CD8-positive, alpha-beta memory T cell (primary cell): Measurements from ENCODE around the gene IGDCC3. TPM values are rescaled to one million over a fixed set of nuclear protein-coding genes. Genes with fewer than 3 reads are reported as not detected.

ENCODE experiments used
- CTCF ChIA-PET: fragments of 350-600 bp; sonication (Branson Sonifier 250); formaldehyde crosslinking; loops from one replicate; lab custom pipeline; 2021; ENCODE audit warnings: antibody characterized with exemption; lab: Charles Lee
- POLR2A ChIA-PET: fragments of 350-600 bp; sonication (Branson Sonifier 250); formaldehyde crosslinking; loops from one replicate; lab custom pipeline; 2021; ENCODE audit warnings: antibody characterized with exemption; lab: Charles Lee
- DNase-seq, 5 donors: peaks; one replicate each; pipeline versions ENCODE4 v3.0.0 to v3.0.0-alpha.2; 2020 to 2022; ENCODE audit warnings: mixed read lengths in 1 of 5
- H3K27ac ChIP-seq: one replicate; pipeline ENCODE4 v1.7.0; 2013; ENCODE audit warnings: low read depth, mild to moderate bottlenecking, low read length, moderate library complexity
- H3K27me3 ChIP-seq: 2 replicates; pipeline ENCODE4 v1.7.0; 2013; ENCODE audit warnings: low read length, mild to moderate bottlenecking; ENCODE audit not compliant: insufficient read depth, poor library complexity, severe bottlenecking
- H3K36me3 ChIP-seq: 2 replicates; pipeline ENCODE4 v1.7.0; 2013; ENCODE audit warnings: mild to moderate bottlenecking, low read length, moderate library complexity; ENCODE audit not compliant: insufficient read depth
- H3K4me1 ChIP-seq: 2 replicates; pipeline ENCODE4 v1.7.0; 2013; ENCODE audit warnings: mild to moderate bottlenecking, low read length, moderate library complexity; ENCODE audit not compliant: insufficient read depth
- H3K4me3 ChIP-seq: 2 replicates; pipeline ENCODE4 v1.7.0; 2013; ENCODE audit warnings: mild to moderate bottlenecking, low read length
- H3K9me3 ChIP-seq: 2 replicates; pipeline ENCODE4 v1.7.0; 2013; ENCODE audit warnings: mild to moderate bottlenecking, low read length
- H3K27ac Mint-ChIP-seq, 8 donors: one replicate each; pipeline ENCODE4 v1.8.0; 2020 to 2021; ENCODE audit warnings: mixed read lengths in 8 of 8, mild to moderate bottlenecking in 6 of 8, inconsistent platforms in 3 of 8, moderate library complexity in 3 of 8
- H3K27me3 Mint-ChIP-seq, 2 donors: one replicate each; pipeline ENCODE4 v1.8.0; 2020 to 2021; ENCODE audit warnings: mixed read lengths in 2 of 2, mild to moderate bottlenecking in 1 of 2, moderate library complexity in 1 of 2
- H3K36me3 Mint-ChIP-seq, 3 donors: one replicate each; pipeline ENCODE4 v1.8.0; 2020 to 2021; ENCODE audit warnings: mixed read lengths in 3 of 3, inconsistent platforms in 1 of 3, mild to moderate bottlenecking in 1 of 3
- H3K4me1 Mint-ChIP-seq, 3 donors: one replicate each; pipeline ENCODE4 v1.8.0; 2020 to 2021; ENCODE audit warnings: mixed read lengths in 3 of 3, inconsistent platforms in 1 of 3, mild to moderate bottlenecking in 1 of 3
- H3K4me3 Mint-ChIP-seq, 7 donors: one replicate each; pipeline ENCODE4 v1.8.0; 2020 to 2021; ENCODE audit warnings: mixed read lengths in 7 of 7, mild to moderate bottlenecking in 6 of 7, moderate library complexity in 4 of 7, inconsistent platforms in 2 of 7
- H3K9me3 Mint-ChIP-seq, 5 donors: one replicate each; pipeline ENCODE4 v1.8.0; 2020 to 2022; ENCODE audit warnings: mixed read lengths in 5 of 5, mild to moderate bottlenecking in 3 of 5, moderate library complexity in 2 of 5, inconsistent platforms in 1 of 5
- polyA plus RNA-seq: library from polyadenylated mRNA; unstranded; fragments of 300-500 nt; fragmentation: Illumina TruSeq; gene quantifications from one replicate; pipeline ENCODE4 v1.2.3, GENCODE V29; 2021
- total RNA-seq, 2 experiments: library from RNA; stranded (reverse); gene quantifications; one replicate each; pipeline ENCODE4 v1.2.3, GENCODE V29; 2021

Gene IGDCC3
- total and polyA plus RNA-seq, 3 experiments from 2014 or later, result not detected

DNA sequence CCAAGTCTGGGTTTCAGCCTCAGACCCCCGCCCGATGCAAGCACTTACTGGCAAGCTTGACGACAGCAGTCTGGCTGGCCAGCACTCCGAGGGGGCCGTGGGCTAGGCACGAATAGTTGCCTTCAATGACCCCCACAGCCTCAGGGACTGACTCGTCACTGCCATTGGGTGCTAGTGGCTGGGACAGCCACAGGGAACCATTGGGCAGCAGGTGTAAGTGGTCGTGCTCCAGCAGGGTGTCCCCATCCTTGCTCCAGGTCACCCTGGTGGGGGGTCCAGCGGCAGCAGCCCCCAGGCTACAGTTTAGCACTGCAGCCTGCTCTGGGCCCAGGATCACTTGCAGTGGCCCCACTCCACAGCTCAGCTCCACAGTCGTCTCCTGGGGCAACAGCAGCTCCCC is 33.2 kb upstream of the IGDCC3 start:
- DNase-seq, result no peak
- CTCF ChIA-PET, result no interaction called here

DNA sequence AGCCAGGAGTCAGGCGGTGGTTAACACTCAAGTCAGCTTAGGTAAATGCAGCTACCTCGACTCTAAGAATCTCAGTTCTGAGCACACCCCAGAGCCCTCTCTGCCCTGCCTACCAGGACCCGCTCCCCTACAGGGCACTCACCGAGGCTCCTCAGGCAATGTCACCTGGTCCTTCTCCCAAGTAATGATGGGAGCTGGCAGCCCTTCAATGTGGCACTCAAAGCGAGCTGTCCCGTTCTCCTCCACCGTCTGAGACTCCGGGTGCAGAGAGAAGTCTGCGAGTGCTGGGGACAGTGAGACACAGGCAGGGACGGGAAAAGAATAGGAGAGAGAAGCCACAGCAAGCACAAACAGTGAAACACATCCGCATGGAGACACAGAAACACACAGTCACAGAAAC is 32.2 kb upstream of the IGDCC3 start:
- H3K27ac Mint-ChIP-seq, result peak overlapping the region in 1 of 8 donors; percentile 29

More for the DNA sequence above, 33.2 kb upstream of the IGDCC3 start:
- Mint-ChIP-seq H3K9me3 (no peaks in the 10 kb centered on the region), H3K4me3 (no peak overlapping the region), H3K4me1 (peaks cover 0 to 3% (median 0%) of the 10 kb centered on the region in 3 donors), H3K27ac (no peak overlapping the region), H3K27me3 (peaks cover 10 to 20% of the 10 kb centered on the region in 2 donors), H3K36me3 (no peaks in the 10 kb centered on the region)
- H3K4me1 ChIP-seq, result no peaks in the 10 kb centered on the region
- no peak overlapping the region for H3K4me3 ChIP-seq
- H3K27me3 ChIP-seq, result peaks cover 4% of the 10 kb centered on the region
- no peaks in the 10 kb centered on the region for H3K36me3 ChIP-seq
- H3K9me3 ChIP-seq, result no peaks in the 10 kb centered on the region
- H3K27ac ChIP-seq, result no peak overlapping the region
- POLR2A ChIA-PET, result no interaction called here

DNA sequence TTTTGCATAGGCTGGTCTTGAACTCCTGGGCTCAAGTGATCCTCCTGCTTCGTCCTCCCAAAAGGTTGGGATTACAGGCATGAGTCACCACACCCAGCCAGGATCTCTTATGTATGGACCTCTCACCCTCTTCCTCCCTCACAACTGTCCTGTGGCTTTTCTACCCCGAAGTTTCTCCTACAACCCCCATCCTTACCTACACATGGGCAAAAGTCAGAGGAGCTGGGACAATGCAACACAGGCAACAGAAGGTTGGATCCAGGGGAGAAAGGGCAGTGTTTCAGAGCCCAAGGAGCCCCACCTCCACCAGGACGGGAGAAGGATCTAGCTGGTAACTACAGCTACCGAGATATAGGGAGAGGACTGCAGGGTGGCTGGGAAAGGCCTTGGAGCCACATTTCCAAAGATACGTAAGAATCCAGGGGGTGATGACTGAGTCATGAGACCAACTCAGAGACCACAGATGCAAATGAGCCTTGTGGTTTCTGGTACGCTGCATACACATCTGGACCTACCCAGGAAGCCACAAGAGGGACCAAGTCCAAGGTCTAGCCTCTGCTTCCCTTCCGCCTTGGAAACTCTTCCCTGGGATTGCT is 31.3 kb upstream of the IGDCC3 start:
- ChIA-PET CTCF (interaction anchor here (1.3 kb wide), 1 partner anchor 10 kb away, joined by 4 read pairs; no protein-coding TSS in a partner anchor), POLR2A (interaction anchor here (0.6 kb wide), 1 partner anchor 83 kb away, joined by 7 read pairs; no protein-coding TSS in a partner anchor)
- H3K9me3 ChIP-seq, result no peaks in the 10 kb centered on the region
- H3K27me3 Mint-ChIP-seq, result peaks cover 11 to 30% of the 10 kb centered on the region in 2 donors
- no peak overlapping the region for H3K27ac ChIP-seq
- H3K4me3 ChIP-seq, result no peak overlapping the region
- peaks cover 4% of the 10 kb centered on the region for H3K27me3 ChIP-seq
- peak overlapping the region in 1 of 8 donors; percentile 19 for H3K27ac Mint-ChIP-seq
- H3K9me3 Mint-ChIP-seq, result no peaks in the 10 kb centered on the region
- no peak overlapping the region for H3K4me3 Mint-ChIP-seq
- H3K4me1 Mint-ChIP-seq, result peaks cover 0 to 3% (median 0%) of the 10 kb centered on the region in 3 donors
- no peaks in the 10 kb centered on the region for H3K36me3 ChIP-seq
- no peaks in the 10 kb centered on the region for H3K36me3 Mint-ChIP-seq
- H3K4me1 ChIP-seq, result no peaks in the 10 kb centered on the region
- no peak for DNase-seq

More for the DNA sequence above, 32.2 kb upstream of the IGDCC3 start:
- H3K9me3 Mint-ChIP-seq, result no peaks in the 10 kb centered on the region
- H3K36me3 Mint-ChIP-seq, result no peaks in the 10 kb centered on the region
- no peaks in the 10 kb centered on the region for H3K9me3 ChIP-seq
- no peak for DNase-seq
- ChIA-PET POLR2A (interaction anchor here (0.6 kb wide), 1 partner anchor 84 kb away, joined by 7 read pairs; no protein-coding TSS in a partner anchor), CTCF (interaction anchor here (1.3 kb wide), 1 partner anchor 11 kb away, joined by 4 read pairs; no protein-coding TSS in a partner anchor)
- H3K27ac ChIP-seq, result no peak overlapping the region
- no peak overlapping the region for H3K4me3 ChIP-seq
- peaks cover 10 to 25% of the 10 kb centered on the region in 2 donors for H3K27me3 Mint-ChIP-seq
- no peaks in the 10 kb centered on the region for H3K36me3 ChIP-seq
- no peaks in the 10 kb centered on the region for H3K4me1 ChIP-seq
- peaks cover 4% of the 10 kb centered on the region for H3K27me3 ChIP-seq
- peaks cover 0 to 3% (median 0%) of the 10 kb centered on the region in 3 donors for H3K4me1 Mint-ChIP-seq
- H3K4me3 Mint-ChIP-seq, result no peak overlapping the region

DNA sequence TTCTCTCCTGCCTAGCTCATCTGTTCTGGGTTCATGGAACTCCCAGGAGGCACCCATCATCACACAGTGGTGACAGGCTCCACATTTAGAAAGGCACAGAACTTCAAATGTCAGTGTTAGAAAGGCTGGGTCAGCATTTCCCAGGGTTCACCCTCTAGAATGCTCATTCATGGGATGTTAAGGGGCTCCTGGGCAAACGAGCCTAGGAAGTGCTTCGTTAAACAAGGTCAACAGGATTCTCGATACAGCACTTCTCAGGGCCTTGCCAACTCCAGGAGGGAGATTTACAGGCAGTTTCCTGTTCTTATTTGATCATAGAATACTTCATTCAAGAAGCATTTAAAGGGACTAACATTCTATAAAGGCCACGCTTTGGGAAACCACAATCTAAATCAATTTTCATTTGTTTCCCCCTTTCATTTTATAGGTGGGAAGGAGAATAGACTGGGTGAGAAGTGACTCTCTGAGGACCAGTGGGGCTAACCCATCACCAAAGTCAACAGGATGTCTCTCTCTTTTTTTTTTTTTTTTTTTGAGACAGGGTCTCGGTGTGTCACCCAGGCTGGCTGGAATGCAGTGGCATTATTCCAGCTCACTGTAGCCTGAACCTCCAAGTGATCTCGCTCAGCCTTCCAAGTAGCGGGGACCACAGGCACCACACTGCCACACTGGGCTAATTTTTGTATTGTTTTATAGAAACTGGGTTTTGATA is 30.7 kb upstream of the IGDCC3 start:
- Mint-ChIP-seq H3K27ac (no peak overlapping the region), H3K4me1 (peaks cover 0 to 3% (median 0%) of the 10 kb centered on the region in 3 donors), H3K9me3 (no peaks in the 10 kb centered on the region), H3K27me3 (peaks cover 15 to 36% of the 10 kb centered on the region in 2 donors), H3K36me3 (no peaks in the 10 kb centered on the region), H3K4me3 (no peak overlapping the region)
- no peak overlapping the region for H3K27ac ChIP-seq
- no peaks in the 10 kb centered on the region for H3K36me3 ChIP-seq
- H3K4me1 ChIP-seq, result no peaks in the 10 kb centered on the region
- DNase-seq, result no peak
- CTCF ChIA-PET, result interaction anchor here (1.1 to 1.3 kb wide), 2 partner anchors 9 to 88 kb away, joined by 3 to 4 read pairs; no protein-coding TSS in a partner anchor
- no peak overlapping the region for H3K4me3 ChIP-seq
- POLR2A ChIA-PET, result no interaction called here
- H3K9me3 ChIP-seq, result no peaks in the 10 kb centered on the region
- peaks cover 4% of the 10 kb centered on the region for H3K27me3 ChIP-seq

DNA sequence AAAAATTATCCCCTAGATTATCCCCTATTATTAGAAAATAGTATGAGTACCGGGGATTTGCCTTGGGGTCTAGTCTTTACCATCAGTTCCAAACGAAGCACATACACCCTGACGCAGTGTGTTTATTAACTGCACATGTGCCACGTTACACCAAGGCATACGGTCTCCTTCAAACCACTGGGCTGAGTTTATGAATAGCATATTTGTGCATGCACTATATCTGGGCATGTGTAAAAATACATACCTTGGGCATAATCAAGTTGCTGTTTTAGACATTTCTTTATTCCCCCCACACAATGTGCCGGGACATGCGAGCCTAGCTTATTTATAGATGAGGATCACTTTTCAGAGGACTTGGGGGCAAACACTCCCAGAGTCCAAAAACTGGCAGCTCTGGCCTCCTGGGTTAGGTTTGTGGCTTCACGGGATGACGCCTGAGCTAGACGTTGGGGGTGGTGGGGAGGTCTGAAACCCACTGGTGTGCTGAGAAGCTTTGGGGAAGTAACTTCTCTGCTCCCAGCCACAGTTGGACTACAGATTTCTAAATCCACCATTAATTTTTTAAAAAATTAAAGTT is 28.7 kb upstream of the IGDCC3 start:
- Histone ChIP-seq H3K36me3 (no peaks in the 10 kb centered on the region), H3K4me3 (no peak overlapping the region), H3K9me3 (no peaks in the 10 kb centered on the region), H3K27me3 (peaks cover 4% of the 10 kb centered on the region), H3K4me1 (no peaks in the 10 kb centered on the region), H3K27ac (no peak overlapping the region)
- Mint-ChIP-seq H3K9me3 (no peaks in the 10 kb centered on the region), H3K27ac (no peak overlapping the region), H3K4me3 (no peak overlapping the region), H3K4me1 (peaks cover 0 to 3% (median 0%) of the 10 kb centered on the region in 3 donors), H3K27me3 (peaks cover 15 to 41% of the 10 kb centered on the region in 2 donors), H3K36me3 (no peaks in the 10 kb centered on the region)
- ChIA-PET POLR2A (no interaction called here), CTCF (no interaction called here)
- no peak for DNase-seq

DNA sequence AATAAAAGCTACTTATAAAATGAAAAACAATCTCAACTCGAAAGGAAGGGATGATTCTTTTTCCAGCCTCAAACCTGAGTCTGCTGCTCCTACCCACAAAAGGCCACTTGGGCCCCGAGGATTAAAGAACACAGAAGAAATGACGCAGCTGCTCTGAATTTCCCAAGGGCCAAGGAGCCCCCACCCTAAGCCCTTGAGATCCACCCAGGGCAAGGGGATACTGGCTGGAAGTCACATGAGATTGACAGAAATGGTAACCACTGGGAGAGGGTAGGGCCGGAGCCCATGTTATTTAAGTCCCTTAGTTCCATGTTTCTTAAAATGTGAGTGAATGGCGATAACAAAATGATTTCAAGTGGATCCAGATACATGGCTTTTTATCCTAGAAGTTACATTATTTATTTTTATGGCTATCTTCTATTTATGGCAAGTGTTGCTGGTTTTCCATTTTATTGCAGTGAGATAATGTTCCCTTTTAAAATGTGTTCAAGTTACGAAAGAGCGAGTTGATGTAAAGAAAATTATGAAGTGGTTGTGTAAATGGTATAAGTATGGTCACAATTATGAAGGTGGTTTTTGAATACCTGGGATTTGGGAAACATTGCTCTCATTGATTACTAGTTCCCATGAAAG is 28.1 kb upstream of the IGDCC3 start:
- Mint-ChIP-seq H3K4me3 (no peak overlapping the region), H3K9me3 (no peaks in the 10 kb centered on the region), H3K27me3 (peaks cover 16 to 43% of the 10 kb centered on the region in 2 donors), H3K27ac (no peak overlapping the region), H3K36me3 (no peaks in the 10 kb centered on the region), H3K4me1 (peaks cover 0 to 3% (median 0%) of the 10 kb centered on the region in 3 donors)
- Histone ChIP-seq H3K4me3 (no peak overlapping the region), H3K36me3 (no peaks in the 10 kb centered on the region), H3K9me3 (no peaks in the 10 kb centered on the region), H3K4me1 (no peaks in the 10 kb centered on the region), H3K27me3 (peaks cover 4% of the 10 kb centered on the region), H3K27ac (no peak overlapping the region)
- ChIA-PET CTCF (interaction anchor here (1.2 kb wide), 1 partner anchor 20 kb away, joined by 5 read pairs; no protein-coding TSS in a partner anchor), POLR2A (no interaction called here)
- DNase-seq, result no peak

DNA sequence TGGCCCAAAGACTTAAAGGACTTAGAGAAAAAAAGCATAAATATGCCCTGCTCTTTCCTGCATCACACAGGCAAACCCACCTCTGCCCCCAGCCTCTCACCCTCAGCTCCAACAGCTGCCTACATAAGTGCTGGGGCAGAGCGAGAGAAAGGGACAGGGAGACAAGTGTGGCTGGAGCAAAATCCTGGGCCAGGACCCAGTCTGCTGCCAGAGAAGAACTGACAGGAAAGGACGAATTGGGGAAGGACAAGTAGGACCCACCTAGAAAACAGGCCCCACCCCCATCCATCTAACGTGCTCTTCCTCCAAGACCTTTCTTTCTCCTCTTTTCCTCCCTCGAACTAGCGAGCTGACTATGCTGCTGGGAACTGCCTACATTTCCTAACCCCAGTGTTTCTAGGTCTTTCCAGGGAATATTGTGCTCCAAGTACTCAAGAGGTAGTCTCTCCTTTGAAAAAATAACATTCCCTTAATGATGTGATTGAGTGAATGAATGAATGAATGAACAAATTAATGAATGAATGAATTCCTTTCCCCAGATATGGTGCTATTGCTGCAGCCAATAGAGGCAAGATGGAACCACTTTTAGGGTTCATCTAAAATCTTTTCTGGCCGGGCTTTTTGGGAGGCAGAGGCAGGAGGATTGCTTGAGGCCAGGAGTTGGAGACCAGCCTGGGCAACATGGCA is 26.5 kb upstream of the IGDCC3 start:
- Mint-ChIP-seq H3K36me3 (no peaks in the 10 kb centered on the region), H3K27ac (peak overlapping the region in 1 of 8 donors; percentile 35), H3K27me3 (peaks cover 25 to 51% of the 10 kb centered on the region in 2 donors), H3K9me3 (no peaks in the 10 kb centered on the region), H3K4me1 (peaks cover 0 to 3% (median 0%) of the 10 kb centered on the region in 3 donors), H3K4me3 (no peak overlapping the region)
- Histone ChIP-seq H3K27me3 (no peaks in the 10 kb centered on the region), H3K4me1 (no peaks in the 10 kb centered on the region), H3K36me3 (no peaks in the 10 kb centered on the region), H3K4me3 (no peak overlapping the region), H3K27ac (no peak overlapping the region), H3K9me3 (no peaks in the 10 kb centered on the region)
- ChIA-PET POLR2A (interaction anchor here (0.6 kb wide), 1 partner anchor 99 kb away, joined by 7 read pairs; no protein-coding TSS in a partner anchor), CTCF (no interaction called here)
- DNase-seq, result no peak
